ENCODE measurements around the gene NEDD4L.

NEDD4L gene

GRCh38 chr18:58064406-58064998, 20.5 kb downstream of the NEDD4L start:
- H3K36me3 ChIP-seq (ENCODE audit: low read length) = no peaks in the 10 kb centered on the region
- no peaks in the 10 kb centered on the region for H3K79me2 ChIP-seq (ENCODE audit: insufficient read depth, low read length)
- no peak overlapping the region for H2AFZ ChIP-seq (ENCODE audit: low read depth, low read length, severe bottlenecking)
- H3K9me3 ChIP-seq (ENCODE audit: insufficient read depth, low read length) = no peaks in the 10 kb centered on the region
- H3F3A ChIP-seq (ENCODE audit: insufficient read depth) = no peaks in the 10 kb centered on the region
- no peaks in the 10 kb centered on the region for H3K27me3 ChIP-seq (ENCODE audit: low read length)
- no peak overlapping the region for H3K9ac ChIP-seq (ENCODE audit: low read length)
- no peak overlapping the region for H3K4me2 ChIP-seq (ENCODE audit: low read depth, low read length, poor library complexity, severe bottlenecking)
- TF ChIP-seq CTCF (IDR thresholded peaks at IDR 0.05; ENCODE audit: insufficient read depth, low read length, poor library complexity, severe bottlenecking) (no peak), EZH2phosphoT487 (conservative IDR thresholded peaks at IDR 0.05; ENCODE audit: low read length) (no peak)
- H4K20me1 ChIP-seq (ENCODE audit: low read depth, low read length) = no peaks in the 10 kb centered on the region
- no peak overlapping the region for H3K27ac ChIP-seq (ENCODE audit: low read depth, low read length)
- no peaks in the 10 kb centered on the region for H3K9me2 ChIP-seq (replicated peaks; ENCODE audit: insufficient read depth, low read length)
- no peak overlapping the region for H3K4me3 ChIP-seq (ENCODE audit: insufficient read depth, low read length, poor library complexity, severe bottlenecking)

GRCh38 chr18:58065956-58066355, 21.9 kb downstream of the NEDD4L start:
- Histone ChIP-seq H3K27ac (ENCODE audit: low read depth, low read length) (no peak overlapping the region), H3K9me2 (replicated peaks; ENCODE audit: insufficient read depth, low read length) (no peaks in the 10 kb centered on the region), H3K79me2 (ENCODE audit: insufficient read depth, low read length) (no peaks in the 10 kb centered on the region), H3F3A (ENCODE audit: insufficient read depth) (no peaks in the 10 kb centered on the region), H3K36me3 (ENCODE audit: low read length) (no peaks in the 10 kb centered on the region), H3K9ac (ENCODE audit: low read length) (no peak overlapping the region), H3K9me3 (ENCODE audit: insufficient read depth, low read length) (no peaks in the 10 kb centered on the region), H3K4me2 (ENCODE audit: low read depth, low read length, poor library complexity, severe bottlenecking) (no peak overlapping the region), H3K27me3 (ENCODE audit: low read length) (no peaks in the 10 kb centered on the region), H4K20me1 (ENCODE audit: low read depth, low read length) (no peaks in the 10 kb centered on the region), H3K4me3 (ENCODE audit: insufficient read depth, low read length, poor library complexity, severe bottlenecking) (no peak overlapping the region), H2AFZ (ENCODE audit: low read depth, low read length, severe bottlenecking) (no peak overlapping the region)
- TF ChIP-seq CTCF (IDR thresholded peaks at IDR 0.05; ENCODE audit: insufficient read depth, low read length, poor library complexity, severe bottlenecking) (no peak), EZH2phosphoT487 (conservative IDR thresholded peaks at IDR 0.05; ENCODE audit: low read length) (no peak)

- Histone ChIP-seq H2AFZ (ENCODE audit: low read depth, low read length, severe bottlenecking) (no peak overlapping the region), H3K79me2 (ENCODE audit: insufficient read depth, low read length) (no peaks in the 10 kb centered on the region), H3F3A (ENCODE audit: insufficient read depth) (no peaks in the 10 kb centered on the region), H3K9ac (ENCODE audit: low read length) (no peak overlapping the region), H3K27ac (ENCODE audit: low read depth, low read length) (no peak overlapping the region), H3K36me3 (ENCODE audit: low read length) (no peaks in the 10 kb centered on the region), H3K9me3 (ENCODE audit: insufficient read depth, low read length) (no peaks in the 10 kb centered on the region), H3K4me3 (ENCODE audit: insufficient read depth, low read length, poor library complexity, severe bottlenecking) (no peak overlapping the region), H3K9me2 (replicated peaks; ENCODE audit: insufficient read depth, low read length) (no peaks in the 10 kb centered on the region), H3K27me3 (ENCODE audit: low read length) (no peaks in the 10 kb centered on the region), H4K20me1 (ENCODE audit: low read depth, low read length) (no peaks in the 10 kb centered on the region), H3K4me2 (ENCODE audit: low read depth, low read length, poor library complexity, severe bottlenecking) (no peak overlapping the region)
- TF ChIP-seq CTCF (IDR thresholded peaks at IDR 0.05; ENCODE audit: insufficient read depth, low read length, poor library complexity, severe bottlenecking) = no peak
Measured at GRCh38 chr18:58067601-58068000, 23.6 kb downstream of the NEDD4L start.
